Neural cell (in vitro differentiated cells): ENCODE measurements around the gene DUSP28. TPM values are rescaled to one million over a fixed set of nuclear protein-coding genes. Genes with fewer than 3 reads are reported as not detected.

Experiments
- H2AFZ ChIP-seq: fragments of 200-600, 300-800 bp; sonication (generic), shearing (Covaris generic); 2 replicates; pipeline ENCODE4 v1.6.0; 2014; ENCODE audit warnings: low read depth, mild to moderate bottlenecking, antibody characterized with exemption, low read length, moderate library complexity
- H3F3A ChIP-seq: fragments of 200-600 bp; shearing (Covaris generic); 2 replicates; pipeline ENCODE4 v1.6.1; 2016; ENCODE audit warnings: mild to moderate bottlenecking, moderate library complexity, mixed read lengths, antibody characterized with exemption, low read length; ENCODE audit not compliant: insufficient read depth, poor library complexity, severe bottlenecking
- H3K27ac ChIP-seq: fragments of 200-600, 300-800 bp; sonication (generic), shearing (Covaris generic); 2 replicates; pipeline ENCODE4 v1.5.1; 2014; ENCODE audit warnings: mild to moderate bottlenecking, low read length, moderate library complexity
- H3K27me3 ChIP-seq: fragments of 300-800, 200-600 bp; sonication (generic), shearing (Covaris generic); 2 replicates; pipeline ENCODE4 v1.6.0; 2014; ENCODE audit warnings: mild to moderate bottlenecking, low read depth, low read length, moderate library complexity; ENCODE audit not compliant: insufficient read depth
- H3K36me3 ChIP-seq: fragments of 300-800, 200-600 bp; sonication (generic), shearing (Covaris generic); 2 replicates; pipeline ENCODE4 v1.5.1; 2014; ENCODE audit warnings: mild to moderate bottlenecking, antibody characterized with exemption, low read length, moderate library complexity; ENCODE audit not compliant: insufficient read depth
- H3K4me2 ChIP-seq: fragments of 300-800, 200-600 bp; sonication (generic), shearing (Covaris generic); 2 replicates; pipeline ENCODE4 v1.6.0; 2014; ENCODE audit warnings: mild to moderate bottlenecking, low read length
- H3K4me3 ChIP-seq: fragments of 300-800, 200-600 bp; sonication (generic), shearing (Covaris generic); 2 replicates; pipeline ENCODE4 v1.5.1; 2014; ENCODE audit warnings: mild to moderate bottlenecking, low read length, moderate library complexity
- H3K79me2 ChIP-seq: fragments of 200-600 bp; shearing (Covaris generic); replicated peaks from 2 replicates; pipeline ENCODE4 v1.6.0; 2014; ENCODE audit warnings: mild to moderate bottlenecking, low read length, moderate library complexity; ENCODE audit not compliant: insufficient read depth
- H3K9ac ChIP-seq: fragments of 300-800, 200-600 bp; sonication (generic), shearing (Covaris generic); 2 replicates; pipeline ENCODE4 v1.6.1; 2016; ENCODE audit warnings: mild to moderate bottlenecking, low read length, mixed read lengths
- H3K9me2 ChIP-seq: fragments of 200-600 bp; shearing (Covaris generic); 2 replicates; pipeline ENCODE4 v1.6.1; 2016; ENCODE audit warnings: mild to moderate bottlenecking, low read length, mixed read lengths; ENCODE audit not compliant: insufficient read depth
- H3K9me3 ChIP-seq: fragments of 200-600, 300-800 bp; sonication (generic), shearing (Covaris generic); 2 replicates; pipeline ENCODE4 v1.6.1; 2016; ENCODE audit warnings: mild to moderate bottlenecking, mixed run types, low read length, moderate library complexity, mixed read lengths
- H4K20me1 ChIP-seq: fragments of 200-600 bp; shearing (Covaris generic); 2 replicates; pipeline ENCODE4 v1.6.1; 2016; ENCODE audit warnings: mild to moderate bottlenecking, mixed run types; ENCODE audit not compliant: insufficient read depth
- CTCF ChIP-seq: fragments of 450-650 bp; IDR thresholded peaks from 2 replicates; pipeline ENCODE4 v1.5.1; 2014; ENCODE audit warnings: antibody characterized with exemption, mild to moderate bottlenecking, moderate library complexity; ENCODE audit not compliant: poor library complexity, severe bottlenecking
- POLR2AphosphoS5 ChIP-seq: IDR thresholded peaks from 2 replicates; pipeline ENCODE4 v1.6.1; 2012
- RAD21 ChIP-seq: fragments of 450-650 bp; conservative IDR thresholded peaks from 2 replicates; pipeline ENCODE4 v1.6.1; 2014; ENCODE audit warnings: antibody characterized with exemption, mild to moderate bottlenecking, moderate library complexity
- REST ChIP-seq: IDR thresholded peaks from 2 replicates; pipeline ENCODE4 v1.6.1; 2012; ENCODE audit warnings: borderline replicate concordance
- TAF1 ChIP-seq: IDR thresholded peaks from 2 replicates; pipeline ENCODE4 v1.6.1; 2012; ENCODE audit warnings: low read depth
- polyA plus RNA-seq: library from polyadenylated mRNA; depleted of rRNA; stranded (reverse); fragments of >200 nt; gene quantifications from 2 replicates; pipeline ENCODE4 v1.2.3, GENCODE V29; 2014

The DUSP28 gene
- polyA plus RNA-seq, 1 donor from 2014 or later = 26.6 TPM

- TF ChIP-seq RAD21 (no peak), REST (no peak), POLR2AphosphoS5 (no peak), TAF1 (no peak), CTCF (no peak)
- Histone ChIP-seq H3K27ac (no peak overlapping the region), H3K4me3 (no peak overlapping the region), H3K9me2 (no peaks in the 10 kb centered on the region), H3K36me3 (no peaks in the 10 kb centered on the region), H3K9me3 (peaks cover 10% of the 10 kb centered on the region), H2AFZ (no peak overlapping the region), H3K27me3 (no peaks in the 10 kb centered on the region), H3K9ac (no peak overlapping the region), H3F3A (no peaks in the 10 kb centered on the region), H3K79me2 (no peaks in the 10 kb centered on the region), H3K4me2 (no peak overlapping the region), H4K20me1 (no peaks in the 10 kb centered on the region)
These were observed 29.1 kb upstream of the DUSP28 start for GRCh38 chr2:240531038-240531437.

DNA sequence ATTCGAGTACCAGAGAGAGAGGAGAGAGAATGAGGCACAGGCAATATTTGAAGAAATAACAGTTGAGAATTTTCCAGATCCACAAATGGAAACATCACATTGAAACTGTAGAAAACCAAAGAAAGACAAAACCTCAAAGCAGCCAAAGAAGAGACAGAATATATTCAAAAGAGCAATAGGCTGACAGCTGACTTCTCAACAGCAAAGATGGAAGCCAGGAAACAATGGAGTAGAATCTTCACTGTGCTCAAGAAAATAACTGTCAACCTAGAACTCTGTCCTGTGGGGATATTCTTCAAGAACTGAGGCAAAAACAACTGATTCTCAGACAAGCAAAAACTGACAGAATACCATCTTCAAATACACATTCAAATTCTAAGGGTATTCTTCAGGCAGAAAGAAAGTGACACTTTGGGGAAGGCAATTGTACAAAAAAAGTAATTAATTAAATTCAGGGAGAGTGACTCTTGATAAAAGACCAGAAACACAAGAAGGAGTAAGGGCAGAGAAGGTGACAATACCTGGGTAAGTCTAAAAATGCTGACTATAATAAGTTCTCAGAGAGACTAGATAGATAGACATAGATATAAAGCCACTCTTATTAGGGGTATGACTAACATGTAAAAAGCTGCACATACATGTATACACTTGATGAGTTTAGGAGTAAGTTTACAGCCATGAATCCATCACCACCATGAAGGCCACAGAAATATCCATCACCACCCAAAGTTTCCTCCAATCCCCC lies 28.0 kb upstream of the DUSP28 start:
- no peak overlapping the region for H3K27ac ChIP-seq
- H3K9me3 ChIP-seq = peaks cover 7% of the 10 kb centered on the region

More for the DNA sequence above, 28.0 kb upstream of the DUSP28 start:
- no peak overlapping the region for H3K4me3 ChIP-seq
- H3K27me3 ChIP-seq = no peaks in the 10 kb centered on the region
- H4K20me1 ChIP-seq = no peaks in the 10 kb centered on the region
- no peak overlapping the region for H3K9ac ChIP-seq
- TF ChIP-seq CTCF = no peak
- TF ChIP-seq REST = no peak
- TF ChIP-seq TAF1 = no peak
- no peak for TF ChIP-seq RAD21
- no peak for TF ChIP-seq POLR2AphosphoS5
- H3F3A ChIP-seq = no peaks in the 10 kb centered on the region
- H3K36me3 ChIP-seq = no peaks in the 10 kb centered on the region
- H3K4me2 ChIP-seq = no peak overlapping the region
- no peaks in the 10 kb centered on the region for H3K79me2 ChIP-seq
- no peaks in the 10 kb centered on the region for H3K9me2 ChIP-seq
- H2AFZ ChIP-seq = no peak overlapping the region
